CD8-positive, alpha-beta memory T cell (primary cell): ENCODE results near the gene FRMD4A. TPM values are rescaled to one million over a fixed set of nuclear protein-coding genes. Genes with fewer than 3 reads are reported as not detected.
A peak's percentile ranks its signal among the peaks of the same experiment; 100 is the strongest.

Experiments
- CTCF ChIA-PET: fragments of 350-600 bp; sonication (Branson Sonifier 250); formaldehyde crosslinking; loops from one replicate; lab custom pipeline; 2021; ENCODE audit warnings: antibody characterized with exemption; lab: Charles Lee
- POLR2A ChIA-PET: fragments of 350-600 bp; sonication (Branson Sonifier 250); formaldehyde crosslinking; loops from one replicate; lab custom pipeline; 2021; ENCODE audit warnings: antibody characterized with exemption; lab: Charles Lee
- DNase-seq, 5 donors: peaks; one replicate each; pipeline versions ENCODE4 v3.0.0 to v3.0.0-alpha.2; 2020 to 2022; ENCODE audit warnings: mixed read lengths in 1 of 5
- H3K27ac ChIP-seq: one replicate; pipeline ENCODE4 v1.7.0; 2013; ENCODE audit warnings: low read depth, mild to moderate bottlenecking, low read length, moderate library complexity
- H3K27me3 ChIP-seq: 2 replicates; pipeline ENCODE4 v1.7.0; 2013; ENCODE audit warnings: low read length, mild to moderate bottlenecking; ENCODE audit not compliant: insufficient read depth, poor library complexity, severe bottlenecking
- H3K36me3 ChIP-seq: 2 replicates; pipeline ENCODE4 v1.7.0; 2013; ENCODE audit warnings: mild to moderate bottlenecking, low read length, moderate library complexity; ENCODE audit not compliant: insufficient read depth
- H3K4me1 ChIP-seq: 2 replicates; pipeline ENCODE4 v1.7.0; 2013; ENCODE audit warnings: mild to moderate bottlenecking, low read length, moderate library complexity; ENCODE audit not compliant: insufficient read depth
- H3K4me3 ChIP-seq: 2 replicates; pipeline ENCODE4 v1.7.0; 2013; ENCODE audit warnings: mild to moderate bottlenecking, low read length
- H3K9me3 ChIP-seq: 2 replicates; pipeline ENCODE4 v1.7.0; 2013; ENCODE audit warnings: mild to moderate bottlenecking, low read length
- H3K27ac Mint-ChIP-seq, 8 donors: one replicate each; pipeline ENCODE4 v1.8.0; 2020 to 2021; ENCODE audit warnings: mixed read lengths in 8 of 8, mild to moderate bottlenecking in 6 of 8, inconsistent platforms in 3 of 8, moderate library complexity in 3 of 8
- H3K27me3 Mint-ChIP-seq, 2 donors: one replicate each; pipeline ENCODE4 v1.8.0; 2020 to 2021; ENCODE audit warnings: mixed read lengths in 2 of 2, mild to moderate bottlenecking in 1 of 2, moderate library complexity in 1 of 2
- H3K36me3 Mint-ChIP-seq, 3 donors: one replicate each; pipeline ENCODE4 v1.8.0; 2020 to 2021; ENCODE audit warnings: mixed read lengths in 3 of 3, inconsistent platforms in 1 of 3, mild to moderate bottlenecking in 1 of 3
- H3K4me1 Mint-ChIP-seq, 3 donors: one replicate each; pipeline ENCODE4 v1.8.0; 2020 to 2021; ENCODE audit warnings: mixed read lengths in 3 of 3, inconsistent platforms in 1 of 3, mild to moderate bottlenecking in 1 of 3
- H3K4me3 Mint-ChIP-seq, 7 donors: one replicate each; pipeline ENCODE4 v1.8.0; 2020 to 2021; ENCODE audit warnings: mixed read lengths in 7 of 7, mild to moderate bottlenecking in 6 of 7, moderate library complexity in 4 of 7, inconsistent platforms in 2 of 7
- H3K9me3 Mint-ChIP-seq, 5 donors: one replicate each; pipeline ENCODE4 v1.8.0; 2020 to 2022; ENCODE audit warnings: mixed read lengths in 5 of 5, mild to moderate bottlenecking in 3 of 5, moderate library complexity in 2 of 5, inconsistent platforms in 1 of 5
- polyA plus RNA-seq: library from polyadenylated mRNA; unstranded; fragments of 300-500 nt; fragmentation: Illumina TruSeq; gene quantifications from one replicate; pipeline ENCODE4 v1.2.3, GENCODE V29; 2021
- total RNA-seq, 2 experiments: library from RNA; stranded (reverse); gene quantifications; one replicate each; pipeline ENCODE4 v1.2.3, GENCODE V29; 2021

FRMD4A gene
- total and polyA plus RNA-seq, 3 experiments from 2014 or later: 0.21 to 2.7 (median 2.1) TPM

GRCh38 chr10:14276210-14276609 is 54.5 kb downstream of the FRMD4A start:
- no peak for DNase-seq
- H3K36me3 ChIP-seq: no peaks in the 10 kb centered on the region
- no peaks in the 10 kb centered on the region for H3K36me3 Mint-ChIP-seq
- no peak overlapping the region for H3K4me3 ChIP-seq
- ChIA-PET POLR2A (no interaction called here), CTCF (no interaction called here)
- no peaks in the 10 kb centered on the region for H3K4me1 ChIP-seq
- no peak overlapping the region for H3K27ac ChIP-seq
- H3K9me3 ChIP-seq: no peaks in the 10 kb centered on the region
- H3K27me3 Mint-ChIP-seq: peaks cover 16 to 23% of the 10 kb centered on the region in 2 donors
- H3K4me3 Mint-ChIP-seq: no peak overlapping the region
- H3K27me3 ChIP-seq: no peaks in the 10 kb centered on the region
- peaks cover 0 to 2% (median 0%) of the 10 kb centered on the region in 5 donors for H3K9me3 Mint-ChIP-seq
- no peaks in the 10 kb centered on the region for H3K4me1 Mint-ChIP-seq
- no peak overlapping the region for H3K27ac Mint-ChIP-seq

GRCh38 chr10:14271621-14272020 is 59.1 kb downstream of the FRMD4A start:
- H3K27ac Mint-ChIP-seq: no peak overlapping the region
- H3K4me3 Mint-ChIP-seq: no peak overlapping the region
- H3K9me3 Mint-ChIP-seq: no peaks in the 10 kb centered on the region
- Histone ChIP-seq H3K27me3 (no peaks in the 10 kb centered on the region), H3K4me3 (no peak overlapping the region), H3K36me3 (no peaks in the 10 kb centered on the region), H3K9me3 (no peaks in the 10 kb centered on the region), H3K27ac (no peak overlapping the region), H3K4me1 (no peaks in the 10 kb centered on the region)
- no peaks in the 10 kb centered on the region for H3K36me3 Mint-ChIP-seq
- DNase-seq: no peak
- H3K27me3 Mint-ChIP-seq: peaks cover 13 to 23% of the 10 kb centered on the region in 2 donors
- no peaks in the 10 kb centered on the region for H3K4me1 Mint-ChIP-seq
- ChIA-PET CTCF (no interaction called here), POLR2A (no interaction called here)

- no peaks in the 10 kb centered on the region for H3K4me1 Mint-ChIP-seq
- no peak overlapping the region for H3K4me3 Mint-ChIP-seq
- no peaks in the 10 kb centered on the region for H3K36me3 ChIP-seq
- H3K4me3 ChIP-seq: no peak overlapping the region
- H3K9me3 Mint-ChIP-seq: no peaks in the 10 kb centered on the region
- H3K27me3 Mint-ChIP-seq: peaks cover 11 to 20% of the 10 kb centered on the region in 2 donors
- H3K27ac ChIP-seq: no peak overlapping the region
- DNase-seq: no peak
- ChIA-PET POLR2A (no interaction called here), CTCF (no interaction called here)
- no peaks in the 10 kb centered on the region for H3K27me3 ChIP-seq
- no peaks in the 10 kb centered on the region for H3K4me1 ChIP-seq
- no peaks in the 10 kb centered on the region for H3K9me3 ChIP-seq
- no peaks in the 10 kb centered on the region for H3K36me3 Mint-ChIP-seq
- H3K27ac Mint-ChIP-seq: no peak overlapping the region
Measured at GRCh38 chr10:14270370-14270769, 60.4 kb downstream of the FRMD4A start.

GRCh38 chr10:14265709-14266108 is 65.0 kb downstream of the FRMD4A start:
- Mint-ChIP-seq H3K27ac (no peak overlapping the region), H3K27me3 (peaks cover 12 to 44% of the 10 kb centered on the region in 2 donors), H3K4me1 (no peaks in the 10 kb centered on the region), H3K9me3 (peaks cover 0 to 1% (median 0%) of the 10 kb centered on the region in 5 donors), H3K36me3 (no peaks in the 10 kb centered on the region), H3K4me3 (no peak overlapping the region)
- H3K9me3 ChIP-seq: no peaks in the 10 kb centered on the region
- no peak for DNase-seq
- no peaks in the 10 kb centered on the region for H3K36me3 ChIP-seq
- CTCF ChIA-PET: no interaction called here
- no peaks in the 10 kb centered on the region for H3K27me3 ChIP-seq
- POLR2A ChIA-PET: no interaction called here
- no peaks in the 10 kb centered on the region for H3K4me1 ChIP-seq
- no peak overlapping the region for H3K27ac ChIP-seq
- H3K4me3 ChIP-seq: no peak overlapping the region

- Histone ChIP-seq H3K27ac (no peak overlapping the region), H3K4me1 (no peaks in the 10 kb centered on the region), H3K9me3 (no peaks in the 10 kb centered on the region), H3K36me3 (no peaks in the 10 kb centered on the region), H3K27me3 (no peaks in the 10 kb centered on the region), H3K4me3 (no peak overlapping the region)
- CTCF ChIA-PET: no interaction called here
- Mint-ChIP-seq H3K27ac (no peak overlapping the region), H3K9me3 (peaks cover 0 to 1% (median 0%) of the 10 kb centered on the region in 5 donors), H3K36me3 (no peaks in the 10 kb centered on the region), H3K4me1 (no peaks in the 10 kb centered on the region), H3K4me3 (peak overlapping the region in 1 of 7 donors; percentile 25), H3K27me3 (peaks cover 13 to 45% of the 10 kb centered on the region in 2 donors)
- POLR2A ChIA-PET: no interaction called here
- DNase-seq: no peak
Measured at GRCh38 chr10:14262836-14263425, 67.8 kb downstream of the FRMD4A start.

GRCh38 chr10:14261336-14261735 is 69.4 kb downstream of the FRMD4A start:
- H3K4me1 Mint-ChIP-seq: no peaks in the 10 kb centered on the region
- no peak overlapping the region for H3K27ac Mint-ChIP-seq
- peaks cover 13 to 49% of the 10 kb centered on the region in 2 donors for H3K27me3 Mint-ChIP-seq
- Histone ChIP-seq H3K27me3 (no peaks in the 10 kb centered on the region), H3K4me1 (no peaks in the 10 kb centered on the region), H3K27ac (no peak overlapping the region), H3K36me3 (no peaks in the 10 kb centered on the region), H3K4me3 (no peak overlapping the region), H3K9me3 (no peaks in the 10 kb centered on the region)
- no peak for DNase-seq
- ChIA-PET CTCF (no interaction called here), POLR2A (no interaction called here)
- no peak overlapping the region for H3K4me3 Mint-ChIP-seq
- H3K36me3 Mint-ChIP-seq: no peaks in the 10 kb centered on the region
- H3K9me3 Mint-ChIP-seq: peaks cover 0 to 1% (median 0%) of the 10 kb centered on the region in 5 donors

- CTCF ChIA-PET: no interaction called here
- POLR2A ChIA-PET: no interaction called here
Measured at GRCh38 chr10:14259696-14260566, 70.8 kb downstream of the FRMD4A start.

GRCh38 chr10:14254368-14254767 is 76.4 kb downstream of the FRMD4A start:
- ChIA-PET POLR2A (no interaction called here), CTCF (no interaction called here)
- Mint-ChIP-seq H3K4me3 (no peak overlapping the region), H3K27ac (no peak overlapping the region), H3K36me3 (peaks cover 0 to 2% (median 0%) of the 10 kb centered on the region in 3 donors), H3K9me3 (peaks cover 0 to 9% (median 7%) of the 10 kb centered on the region in 5 donors), H3K4me1 (no peaks in the 10 kb centered on the region), H3K27me3 (peaks cover 13 to 44% of the 10 kb centered on the region in 2 donors)
- Histone ChIP-seq H3K4me3 (no peak overlapping the region), H3K4me1 (no peaks in the 10 kb centered on the region), H3K27me3 (no peaks in the 10 kb centered on the region), H3K36me3 (no peaks in the 10 kb centered on the region), H3K9me3 (no peaks in the 10 kb centered on the region), H3K27ac (no peak overlapping the region)
- DNase-seq: no peak

More at GRCh38 chr10:14259696-14260566, 70.8 kb downstream of the FRMD4A start:
- no peaks in the 10 kb centered on the region for H3K9me3 ChIP-seq
- H3K4me3 ChIP-seq: no peak overlapping the region
- H3K27me3 Mint-ChIP-seq: peaks cover 17 to 51% of the 10 kb centered on the region in 2 donors
- H3K27ac Mint-ChIP-seq: no peak overlapping the region
- peaks cover 0 to 1% (median 0%) of the 10 kb centered on the region in 5 donors for H3K9me3 Mint-ChIP-seq
- no peaks in the 10 kb centered on the region for H3K36me3 ChIP-seq
- H3K4me1 Mint-ChIP-seq: no peaks in the 10 kb centered on the region
- no peaks in the 10 kb centered on the region for H3K36me3 Mint-ChIP-seq
- H3K27me3 ChIP-seq: no peaks in the 10 kb centered on the region
- H3K4me3 Mint-ChIP-seq: no peak overlapping the region
- H3K27ac ChIP-seq: no peak overlapping the region
- DNase-seq: no peak
- no peaks in the 10 kb centered on the region for H3K4me1 ChIP-seq
